ENCODE data around the gene PITPNM1.
"Not testable (repeated sequence)": the region's sequence is repeated elsewhere in the genome, so short reads cannot be mapped to it uniquely, and the experiment has no call there.

The PITPNM1 gene

DNA sequence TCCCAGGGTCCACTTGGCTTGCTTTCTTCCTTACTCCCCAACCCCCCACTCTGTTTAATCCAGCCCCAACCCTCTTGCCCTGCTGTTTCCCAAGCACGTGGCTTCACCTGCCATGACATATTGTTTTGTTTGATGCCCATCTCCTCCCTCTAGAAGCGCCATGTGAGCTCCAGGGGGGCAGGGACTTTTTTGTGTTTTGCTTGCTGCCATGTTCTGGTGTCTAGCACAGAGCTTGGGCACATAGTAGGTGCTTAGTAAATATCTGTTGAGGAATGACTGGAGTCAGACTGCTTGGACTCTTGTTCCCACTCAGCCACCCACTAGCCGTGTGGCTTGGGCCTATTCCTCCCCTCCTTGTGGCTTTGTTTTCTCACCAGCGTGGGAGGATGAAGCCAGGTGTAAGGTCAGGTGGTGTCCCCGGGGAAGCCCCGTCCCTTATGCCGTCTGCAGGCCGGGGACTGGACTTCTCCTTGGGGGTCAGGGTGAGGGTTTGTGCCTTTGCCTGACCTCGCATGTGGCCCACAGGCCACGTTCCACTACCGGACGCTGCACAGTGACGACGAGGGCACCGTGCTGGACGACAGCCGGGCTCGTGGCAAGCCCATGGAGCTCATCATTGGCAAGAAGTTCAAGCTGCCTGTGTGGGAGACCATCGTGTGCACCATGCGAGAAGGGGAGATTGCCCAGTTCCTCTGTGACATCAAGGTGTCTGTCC lies 18.5 kb downstream of the PITPNM1 start:
- Histone ChIP-seq H3K4me1 (ENCODE audit: control insufficient read depth, insufficient read depth, low read length, poor library complexity, severe bottlenecking) (no peaks in the 10 kb centered on the region), H3K27ac (ENCODE audit: low read depth, low read length, severe bottlenecking) (no peak overlapping the region), H3K36me3 (ENCODE audit: control insufficient read depth, insufficient read depth, low read length) (peaks cover 35% of the 10 kb centered on the region), H3K4me3 (ENCODE audit: extremely low read depth, insufficient read depth, low read length, poor library complexity, severe bottlenecking) (no peak overlapping the region), H3K9me3 (ENCODE audit: control insufficient read depth, low read length) (peaks cover 6% of the 10 kb centered on the region)
- 95 to 97% methylated on average over 13 to 16 of the region's 20 CpGs for WGBS, 2 experiments (ENCODE audit: insufficient coverage in 2 of 2)

DNA sequence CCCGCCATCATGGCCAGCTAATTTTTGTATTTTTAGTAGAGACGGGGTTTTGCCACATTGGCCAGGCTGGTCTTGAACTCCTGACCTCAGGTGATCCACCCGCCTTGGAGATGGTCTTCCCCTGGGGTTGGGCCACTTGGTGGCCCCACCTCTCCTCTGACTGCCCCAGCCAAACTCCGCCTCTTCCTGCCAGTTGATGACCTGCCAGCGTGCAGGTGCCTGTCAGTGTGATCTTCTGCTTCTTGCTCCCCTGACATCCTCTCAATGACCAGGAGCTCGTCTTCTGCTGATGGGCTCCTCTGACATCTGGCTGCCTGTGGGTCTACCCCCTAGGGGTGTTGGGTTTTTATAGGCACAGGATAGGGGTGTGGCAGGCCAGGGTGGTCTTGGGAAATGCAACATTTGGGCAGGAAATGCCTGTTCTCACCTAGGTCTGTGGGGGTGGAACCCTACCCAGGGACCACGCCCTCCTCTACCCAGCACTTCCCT lies 19.2 kb downstream of the PITPNM1 start:
- H3K9me3 ChIP-seq (ENCODE audit: control insufficient read depth, low read length); H3K27ac ChIP-seq (ENCODE audit: low read depth, low read length, severe bottlenecking); H3K4me1 ChIP-seq (ENCODE audit: control insufficient read depth, insufficient read depth, low read length, poor library complexity, severe bottlenecking); H3K4me3 ChIP-seq (ENCODE audit: extremely low read depth, insufficient read depth, low read length, poor library complexity, severe bottlenecking): not testable (repeated sequence)
- H3K36me3 ChIP-seq (ENCODE audit: control insufficient read depth, insufficient read depth, low read length), result peaks cover 34% of the 10 kb centered on the region
- WGBS, 2 experiments (ENCODE audit: insufficient coverage in 2 of 2), result 91 to 93% methylated on average over 4 to 7 of the region's 7 CpGs

DNA sequence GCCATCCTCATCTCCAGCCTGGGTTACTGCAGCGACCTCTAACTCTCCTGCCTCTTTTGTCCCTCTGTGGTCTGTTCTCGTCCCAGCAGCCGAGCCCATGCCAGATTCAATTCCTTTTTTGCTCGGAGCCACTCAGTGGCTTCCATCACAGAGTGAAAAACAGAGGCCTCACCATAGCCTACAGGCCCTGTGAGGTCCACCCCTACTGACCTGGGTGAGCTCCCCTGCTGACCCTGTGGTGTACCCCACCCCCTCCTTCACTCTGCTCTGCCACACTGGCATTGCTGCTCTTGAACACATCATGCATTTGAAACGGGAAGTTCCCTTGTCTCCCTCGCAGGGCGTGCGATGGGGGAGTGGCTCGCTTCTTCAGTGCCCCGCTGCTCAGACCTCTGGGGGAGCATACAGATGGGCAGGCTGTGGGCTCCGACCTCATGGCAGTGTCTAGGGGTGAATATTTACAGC lies 20.3 kb downstream of the PITPNM1 start:
- WGBS, 2 experiments (ENCODE audit: insufficient coverage in 2 of 2), result 94% methylated on average over 10 to 11 of the region's 11 CpGs

DNA sequence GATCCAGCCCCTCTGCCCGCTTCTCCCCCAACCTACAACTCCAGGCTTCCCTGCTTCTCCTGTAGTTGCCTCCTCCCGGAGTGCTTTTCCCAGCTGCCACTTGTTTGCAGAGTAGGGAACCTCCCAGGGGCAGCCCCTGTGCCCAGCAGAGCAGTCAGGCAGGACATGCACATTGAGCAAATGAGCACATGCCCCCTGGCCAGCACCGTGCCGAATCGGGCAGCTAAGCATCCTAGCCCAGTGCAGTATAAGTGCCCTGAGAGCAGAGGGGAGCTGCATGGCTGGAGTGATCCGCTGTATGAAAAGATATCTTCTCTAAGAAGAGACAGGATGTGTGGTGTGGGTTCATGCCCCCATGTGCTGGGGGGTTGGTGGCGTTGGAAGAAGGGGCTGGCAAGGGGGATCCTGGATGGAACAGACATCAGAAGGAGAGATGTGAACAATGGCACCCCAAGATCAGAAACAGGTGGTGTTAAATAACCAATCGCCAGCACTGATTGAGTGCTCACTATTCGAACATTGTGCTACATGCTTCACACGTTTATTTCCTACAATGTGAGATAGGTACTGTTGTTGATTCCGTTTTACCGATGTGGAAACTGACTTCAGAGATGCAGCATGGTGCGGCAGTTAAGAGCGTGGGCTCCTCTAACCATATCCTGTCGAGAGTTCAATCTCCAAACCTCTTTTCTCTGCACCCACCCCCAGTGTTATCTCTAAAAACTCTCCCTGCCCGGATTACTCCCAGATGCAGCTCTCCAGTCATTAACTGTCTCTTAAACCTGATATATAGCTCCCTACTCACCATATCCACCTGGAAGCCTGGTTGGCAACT lies 21.1 kb downstream of the PITPNM1 start:
- 94 to 98% methylated on average over 16 of the region's 16 CpGs for WGBS, 2 experiments (ENCODE audit: insufficient coverage in 2 of 2)
- Histone ChIP-seq H3K9me3 (ENCODE audit: control insufficient read depth, low read length) (peaks cover 6% of the 10 kb centered on the region), H3K4me3 (ENCODE audit: extremely low read depth, insufficient read depth, low read length, poor library complexity, severe bottlenecking) (peak overlapping the region; percentile 46), H3K4me1 (ENCODE audit: control insufficient read depth, insufficient read depth, low read length, poor library complexity, severe bottlenecking) (no peaks in the 10 kb centered on the region), H3K27ac (ENCODE audit: low read depth, low read length, severe bottlenecking) (no peak overlapping the region), H3K36me3 (ENCODE audit: control insufficient read depth, insufficient read depth, low read length) (peaks cover 15% of the 10 kb centered on the region)

More for the DNA sequence above, 20.3 kb downstream of the PITPNM1 start:
- Histone ChIP-seq H3K4me1 (ENCODE audit: control insufficient read depth, insufficient read depth, low read length, poor library complexity, severe bottlenecking) (no peaks in the 10 kb centered on the region), H3K27ac (ENCODE audit: low read depth, low read length, severe bottlenecking) (no peak overlapping the region), H3K4me3 (ENCODE audit: extremely low read depth, insufficient read depth, low read length, poor library complexity, severe bottlenecking) (no peak overlapping the region), H3K36me3 (ENCODE audit: control insufficient read depth, insufficient read depth, low read length) (peaks cover 23% of the 10 kb centered on the region), H3K9me3 (ENCODE audit: control insufficient read depth, low read length) (peaks cover 6% of the 10 kb centered on the region)

DNA sequence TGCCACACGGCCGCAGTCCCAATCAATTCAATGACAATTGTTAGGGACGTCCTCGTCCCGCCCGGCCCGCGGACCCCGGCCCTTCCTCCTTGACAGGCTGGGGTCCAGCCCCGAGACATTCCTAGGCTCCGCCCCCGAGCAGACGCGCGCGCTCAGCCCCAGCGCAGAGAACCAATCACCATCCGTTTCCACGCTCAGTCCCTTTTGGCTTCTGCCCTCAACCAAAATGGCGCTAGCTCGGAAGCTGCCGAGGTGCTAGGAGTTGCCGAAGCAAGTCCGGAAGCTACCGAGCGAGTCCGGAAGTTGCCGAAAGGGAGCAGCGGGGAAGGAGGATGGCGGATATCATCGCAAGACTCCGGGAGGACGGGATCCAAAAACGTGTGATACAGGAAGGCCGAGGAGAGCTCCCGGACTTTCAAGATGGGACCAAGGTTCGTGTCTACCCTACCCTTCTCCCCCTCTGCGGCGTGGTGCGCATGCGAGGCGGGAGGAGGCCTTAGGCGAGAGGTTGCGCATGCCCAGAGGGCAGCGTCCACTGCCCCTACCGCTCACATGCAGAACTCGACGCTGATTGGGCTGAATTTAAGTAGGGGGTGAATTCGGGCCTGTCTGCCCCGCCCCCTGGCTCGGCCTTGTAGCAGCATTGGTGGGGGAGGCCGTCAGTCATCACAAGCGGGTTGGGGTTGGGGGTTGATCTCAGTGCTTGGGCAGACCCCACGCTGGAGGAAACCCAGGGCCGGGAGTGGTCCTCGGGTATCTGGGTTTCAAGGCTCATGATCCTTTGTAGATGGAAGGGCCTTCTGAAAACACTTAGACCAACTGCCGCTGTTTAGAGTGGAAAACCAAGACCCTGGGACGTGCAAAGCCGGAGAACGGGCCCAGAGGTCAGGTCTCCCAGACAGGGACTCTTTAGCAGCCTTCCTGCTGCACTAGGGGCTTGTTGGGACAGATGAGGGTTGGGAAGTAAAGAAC lies 22.1 kb downstream of the PITPNM1 start, which contains the start of gene AIP:
Gene AIP, plus strand, starts transcription at position 200 of the 972 bp plus-strand sequence. Its CDS starts 133 bp downstream, at position 333.
- H3K4me3 ChIP-seq (ENCODE audit: extremely low read depth, insufficient read depth, low read length, poor library complexity, severe bottlenecking), result peak within 1 kb of the TSS; percentile 46
- peaks cover 6% of the 10 kb centered on the region for H3K9me3 ChIP-seq (ENCODE audit: control insufficient read depth, low read length)
- H3K27ac ChIP-seq (ENCODE audit: low read depth, low read length, severe bottlenecking), result peak within 1 kb of the TSS; percentile 85
- H3K4me1 ChIP-seq (ENCODE audit: control insufficient read depth, insufficient read depth, low read length, poor library complexity, severe bottlenecking), result no peaks in the 10 kb centered on the region
- 8 to 26% methylated on average over 22 to 38 of the region's 60 CpGs for WGBS, 2 experiments (ENCODE audit: insufficient coverage in 2 of 2)
- H3K36me3 ChIP-seq (ENCODE audit: control insufficient read depth, insufficient read depth, low read length), result peaks cover 9% of the 10 kb centered on the region

DNA sequence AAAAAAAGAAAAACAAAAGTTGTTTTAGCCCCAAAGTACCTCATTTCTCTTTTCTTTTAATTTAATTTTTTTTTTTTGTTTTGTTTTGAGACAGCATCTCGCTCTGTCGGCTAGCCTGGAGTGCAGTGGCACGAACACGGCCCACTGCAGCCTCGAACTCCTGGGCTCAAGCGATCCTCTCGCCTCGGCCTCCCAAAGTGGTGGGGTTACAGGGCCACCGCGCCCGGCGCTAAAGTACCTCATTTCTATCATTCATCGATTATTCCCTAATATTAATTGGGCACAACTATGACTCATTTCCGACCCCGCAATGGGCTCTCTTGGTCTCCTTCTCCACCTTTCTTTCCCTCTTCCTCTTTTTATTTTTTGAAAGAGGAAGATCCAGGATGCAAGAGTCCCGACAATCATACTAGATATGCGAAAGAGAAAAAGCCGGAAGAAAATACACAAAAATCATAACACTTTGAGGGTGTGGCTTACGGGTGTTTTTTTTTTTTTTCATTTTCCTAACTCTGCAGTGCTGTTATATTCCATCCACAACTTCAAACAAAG lies 22.8 kb downstream of the PITPNM1 start:
- H3K4me3 ChIP-seq (ENCODE audit: extremely low read depth, insufficient read depth, low read length, poor library complexity, severe bottlenecking), result peak overlapping the region; percentile 46
- 86 to 91% methylated on average over 12 to 14 of the region's 19 CpGs for WGBS, 2 experiments (ENCODE audit: insufficient coverage in 2 of 2)
- H3K4me1 ChIP-seq (ENCODE audit: control insufficient read depth, insufficient read depth, low read length, poor library complexity, severe bottlenecking), result no peaks in the 10 kb centered on the region
- no peak overlapping the region for H3K27ac ChIP-seq (ENCODE audit: low read depth, low read length, severe bottlenecking)
- peaks cover 2% of the 10 kb centered on the region for H3K36me3 ChIP-seq (ENCODE audit: control insufficient read depth, insufficient read depth, low read length)
- H3K9me3 ChIP-seq (ENCODE audit: control insufficient read depth, low read length), result peaks cover 6% of the 10 kb centered on the region

DNA sequence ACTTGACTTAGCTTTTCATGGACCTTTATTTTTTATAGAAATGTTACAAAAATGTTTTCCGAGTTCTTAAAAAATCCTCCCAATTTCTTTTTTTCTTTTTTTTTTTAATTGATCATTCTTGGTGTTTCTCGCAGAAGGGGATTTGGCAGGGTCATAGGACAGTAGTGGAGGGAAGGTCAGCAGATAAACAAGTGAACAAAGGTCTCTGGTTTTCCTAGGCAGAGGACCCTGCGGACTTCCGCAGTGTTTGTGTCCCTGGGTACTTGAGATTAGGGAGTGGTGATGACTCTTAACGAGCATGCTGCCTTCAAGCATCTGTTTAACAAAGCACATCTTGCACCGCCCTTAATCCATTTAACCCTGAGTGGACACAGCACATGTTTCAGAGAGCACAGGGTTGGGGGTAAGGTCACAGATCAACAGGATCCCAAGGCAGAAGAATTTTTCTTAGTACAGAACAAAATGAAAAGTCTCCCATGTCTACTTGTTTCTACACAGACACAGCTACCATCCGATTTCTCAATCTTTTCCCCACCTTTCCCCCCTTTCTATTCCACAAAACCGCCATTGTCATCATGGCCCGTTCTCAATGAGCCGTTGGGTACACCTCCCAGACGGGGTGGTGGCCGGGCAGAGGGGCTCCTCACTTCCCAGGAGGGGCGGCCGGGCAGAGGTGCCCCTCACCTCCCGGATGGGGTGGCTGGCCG lies 27.7 kb downstream of the PITPNM1 start:
- not testable (repeated sequence) for H3K4me3 ChIP-seq (ENCODE audit: extremely low read depth, insufficient read depth, low read length, poor library complexity, severe bottlenecking); H3K36me3 ChIP-seq (ENCODE audit: control insufficient read depth, insufficient read depth, low read length)
- 94% methylated on average over 2 to 10 of the region's 16 CpGs for WGBS, 2 experiments (ENCODE audit: insufficient coverage in 2 of 2)

DNA sequence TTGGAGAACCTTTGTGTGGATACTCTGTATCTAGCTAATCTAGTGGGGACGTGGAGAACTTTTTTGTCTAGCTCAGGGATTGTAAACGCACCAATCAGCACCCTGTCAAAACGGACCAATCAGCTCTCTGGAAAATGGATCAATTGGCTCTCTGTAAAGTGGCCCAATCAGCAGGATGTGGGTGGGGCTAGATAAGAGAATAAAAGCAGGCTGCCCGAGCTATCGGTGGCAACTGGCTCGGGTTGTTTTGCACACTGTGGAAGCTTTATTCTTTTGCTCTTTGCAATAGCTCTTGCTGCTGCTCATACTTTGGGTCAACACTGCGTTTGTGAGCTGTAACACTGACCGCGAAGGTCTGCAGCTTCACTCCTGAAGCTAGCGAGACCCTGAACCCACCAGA lies 28.5 kb downstream of the PITPNM1 start:
- H3K9me3 ChIP-seq (ENCODE audit: control insufficient read depth, low read length); H3K36me3 ChIP-seq (ENCODE audit: control insufficient read depth, insufficient read depth, low read length); H3K27ac ChIP-seq (ENCODE audit: low read depth, low read length, severe bottlenecking); H3K4me3 ChIP-seq (ENCODE audit: extremely low read depth, insufficient read depth, low read length, poor library complexity, severe bottlenecking); H3K4me1 ChIP-seq (ENCODE audit: control insufficient read depth, insufficient read depth, low read length, poor library complexity, severe bottlenecking): not testable (repeated sequence)
- WGBS, 2 experiments (ENCODE audit: insufficient coverage in 2 of 2), result 95 to 96% methylated on average over 10 of the region's 10 CpGs

More for the DNA sequence above, 27.7 kb downstream of the PITPNM1 start:
- not testable (repeated sequence) for H3K4me1 ChIP-seq (ENCODE audit: control insufficient read depth, insufficient read depth, low read length, poor library complexity, severe bottlenecking); H3K9me3 ChIP-seq (ENCODE audit: control insufficient read depth, low read length); H3K27ac ChIP-seq (ENCODE audit: low read depth, low read length, severe bottlenecking)

DNA sequence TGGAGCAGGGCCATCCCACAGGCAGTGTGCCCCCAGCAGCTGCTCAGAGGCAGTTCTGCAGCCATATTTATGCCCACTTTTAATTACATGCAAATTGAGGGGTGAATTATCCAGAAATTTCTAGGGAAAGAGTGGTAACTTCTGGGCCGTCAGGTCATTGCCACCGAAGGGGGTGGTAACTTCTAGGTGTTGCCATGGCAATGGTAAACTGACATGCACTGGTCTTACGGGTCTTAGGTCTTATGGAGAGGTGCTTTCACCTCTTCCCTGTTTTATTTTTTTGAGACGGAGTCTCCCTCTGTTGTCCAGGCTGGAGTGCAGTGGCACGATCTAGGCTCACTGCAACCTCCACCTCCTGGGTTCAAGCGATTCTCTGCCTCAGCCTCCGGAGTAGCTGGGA lies 32.3 kb downstream of the PITPNM1 start:
- 82 to 86% methylated on average over 6 to 7 of the region's 7 CpGs for WGBS, 2 experiments (ENCODE audit: insufficient coverage in 2 of 2)

More for the DNA sequence above, 32.3 kb downstream of the PITPNM1 start:
- no peak overlapping the region for H3K27ac ChIP-seq (ENCODE audit: low read depth, low read length, severe bottlenecking)
- H3K9me3 ChIP-seq (ENCODE audit: control insufficient read depth, low read length), result no peaks in the 10 kb centered on the region
- no peaks in the 10 kb centered on the region for H3K36me3 ChIP-seq (ENCODE audit: control insufficient read depth, insufficient read depth, low read length)
- H3K4me1 ChIP-seq (ENCODE audit: control insufficient read depth, insufficient read depth, low read length, poor library complexity, severe bottlenecking), result peaks cover 6% of the 10 kb centered on the region
- no peak overlapping the region for H3K4me3 ChIP-seq (ENCODE audit: extremely low read depth, insufficient read depth, low read length, poor library complexity, severe bottlenecking)
